IPS DF 4.7 (cell line): ENCODE measurements around the gene GPR151.

Experiments
- DNase-seq: peaks from one replicate; pipeline ENCODE4 v3.0.0-alpha.2; 2013; ENCODE audit warnings: low spot score; ENCODE audit errors: extremely low read depth

The GPR151 gene

GRCh38 chr5:146520731-146521130 is 4.7 kb upstream of the GPR151 start:
- no peak for DNase-seq

GRCh38 chr5:146519554-146519953 is 3.6 kb upstream of the GPR151 start:
- no peak for DNase-seq

DNA sequence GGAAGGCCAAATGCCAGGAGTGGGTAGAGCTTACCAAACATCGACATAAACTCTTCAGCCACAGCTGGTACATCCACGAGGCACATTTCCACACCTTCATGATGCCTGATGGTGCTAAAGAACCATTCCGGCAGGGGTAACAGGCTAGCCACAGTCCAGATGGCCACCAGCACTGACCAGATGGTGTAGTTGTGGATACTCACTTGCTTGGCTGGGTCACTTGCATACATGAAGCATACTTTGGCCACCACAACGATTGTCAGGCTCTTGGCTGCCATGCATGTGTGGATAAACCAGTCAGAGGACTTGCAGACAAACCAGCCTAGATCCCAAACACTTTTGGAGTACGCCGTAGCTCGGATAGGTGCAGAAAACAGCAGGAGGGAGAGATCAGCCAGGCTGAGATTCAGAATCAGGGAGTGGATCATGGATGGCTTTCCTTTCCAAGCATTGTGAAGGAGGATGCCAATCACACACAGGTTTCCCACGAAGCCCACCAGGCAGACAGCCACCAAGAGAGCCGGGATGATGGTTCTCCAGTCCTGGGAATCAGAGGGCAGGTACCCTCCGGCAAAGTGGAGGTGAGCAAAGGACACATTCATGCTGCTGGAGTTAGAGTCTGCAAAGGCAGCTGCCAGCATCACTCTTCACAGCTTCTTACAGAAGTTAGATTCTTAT is 378 bp downstream of the GPR151 start:
- no peak for DNase-seq

- no peak for DNase-seq
These were observed 1.4 kb downstream of the GPR151 start for GRCh38 chr5:146514575-146514974.

DNA sequence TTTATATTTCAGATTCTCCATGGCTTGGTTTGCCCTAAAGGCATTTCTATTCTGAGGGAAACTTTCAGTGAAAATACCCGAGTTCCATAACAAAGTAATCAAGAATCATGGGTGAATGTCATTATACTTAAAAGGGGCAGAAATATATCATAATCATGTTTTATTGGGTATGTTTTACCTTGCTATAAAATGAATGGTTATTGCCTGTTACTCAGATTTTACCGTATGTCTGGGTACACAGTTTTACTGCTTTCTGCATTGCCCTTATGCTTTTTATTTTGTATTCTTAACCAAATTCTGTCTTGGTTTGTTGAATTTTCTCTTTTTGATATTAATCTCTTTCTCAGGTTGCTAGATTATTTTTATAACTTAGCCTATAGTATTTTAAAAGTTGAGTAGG is 2.5 kb downstream of the GPR151 start:
- DNase-seq = no peak

DNA sequence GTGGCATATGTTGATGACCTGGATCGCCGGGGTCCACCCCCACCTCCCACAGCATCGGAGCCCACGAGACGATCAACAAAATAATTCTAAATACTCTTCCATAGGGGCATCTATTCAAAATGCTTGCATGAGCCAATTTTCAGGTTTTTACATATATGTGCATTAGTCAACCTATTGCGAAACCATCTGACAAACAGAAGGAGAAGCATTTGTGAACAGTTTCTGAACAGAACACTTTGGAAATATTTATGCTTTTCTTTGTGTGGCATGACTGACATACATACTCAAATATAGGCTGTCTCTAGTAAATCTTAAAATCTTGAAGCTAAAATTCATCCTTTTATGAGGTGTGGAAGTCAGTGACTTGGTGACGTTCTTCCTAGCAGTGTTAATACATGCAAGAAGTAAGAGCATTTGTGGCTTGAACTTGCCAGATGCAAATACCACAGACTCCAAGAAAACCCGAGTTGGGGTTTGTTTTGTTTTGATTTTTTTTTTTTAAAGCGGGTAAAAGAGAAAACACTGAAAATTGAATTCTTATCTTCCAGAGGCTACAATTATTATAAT is 5.3 kb downstream of the GPR151 start:
- no peak for DNase-seq

DNA sequence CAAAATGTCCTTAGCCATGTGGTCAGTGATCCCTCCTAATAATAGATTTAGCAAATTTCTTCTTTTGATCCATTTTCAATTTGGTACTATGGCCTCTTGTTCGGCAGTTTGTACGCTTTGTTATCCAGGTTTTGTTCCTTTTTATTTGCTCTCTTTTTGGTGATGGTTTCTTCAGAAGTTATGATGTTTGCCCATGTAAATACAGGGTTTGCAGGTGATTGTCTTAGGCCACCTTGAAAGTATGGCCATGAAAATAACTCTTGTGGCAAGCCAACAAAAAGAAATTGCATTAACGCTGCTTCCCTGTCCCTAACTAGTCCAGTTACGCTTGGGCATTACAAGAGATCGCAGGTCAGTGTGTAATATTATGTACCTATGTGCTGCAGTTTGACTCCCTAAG is 8.6 kb downstream of the GPR151 start:
- no peak for DNase-seq

- no peak for DNase-seq
These were observed 16.3 kb downstream of the GPR151 start for GRCh38 chr5:146499680-146500079.

DNA sequence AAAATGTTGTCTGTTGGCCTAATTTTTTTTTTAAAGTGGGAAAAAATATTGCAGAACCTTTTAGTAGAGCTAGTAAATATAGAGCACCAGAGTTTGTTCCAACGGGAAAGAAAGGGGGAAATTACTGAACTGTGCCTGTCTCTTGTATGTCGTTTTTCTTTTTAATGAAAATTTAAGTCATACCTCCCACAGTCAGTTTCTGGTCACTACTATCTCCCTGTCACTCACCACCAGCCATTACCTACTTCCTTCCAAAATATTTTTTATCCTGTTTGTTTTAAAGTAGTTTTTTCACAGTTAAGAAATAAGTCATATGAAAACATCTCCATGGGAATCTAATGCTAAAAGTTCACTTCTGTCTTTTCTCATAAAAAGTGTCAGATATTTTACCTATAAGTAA is 21.3 kb downstream of the GPR151 start:
- no peak for DNase-seq

GRCh38 chr5:146490089-146490843 is 25.7 kb downstream of the GPR151 start:
- DNase-seq = no peak

- DNase-seq = no peak
These were observed 31.1 kb downstream of the GPR151 start for GRCh38 chr5:146484714-146485391.

DNA sequence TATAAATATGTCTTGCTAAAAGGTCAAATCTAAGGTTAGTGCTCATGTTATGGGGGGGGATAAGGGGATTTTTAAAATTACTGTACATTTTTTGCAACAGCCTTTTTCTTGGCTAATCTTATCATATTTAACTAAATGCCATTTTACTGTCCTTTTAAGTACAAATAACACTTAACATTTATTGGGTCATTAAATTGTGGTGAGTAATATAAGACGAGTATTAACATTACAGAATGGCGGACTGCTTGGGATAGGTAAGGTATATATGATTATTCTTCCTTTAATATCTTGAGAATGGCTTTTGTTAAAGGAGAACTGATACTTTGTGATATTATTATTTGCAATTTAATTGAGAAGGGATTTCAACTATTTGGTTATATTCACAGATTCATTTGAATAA is 33.2 kb downstream of the GPR151 start:
- DNase-seq = no peak

DNA sequence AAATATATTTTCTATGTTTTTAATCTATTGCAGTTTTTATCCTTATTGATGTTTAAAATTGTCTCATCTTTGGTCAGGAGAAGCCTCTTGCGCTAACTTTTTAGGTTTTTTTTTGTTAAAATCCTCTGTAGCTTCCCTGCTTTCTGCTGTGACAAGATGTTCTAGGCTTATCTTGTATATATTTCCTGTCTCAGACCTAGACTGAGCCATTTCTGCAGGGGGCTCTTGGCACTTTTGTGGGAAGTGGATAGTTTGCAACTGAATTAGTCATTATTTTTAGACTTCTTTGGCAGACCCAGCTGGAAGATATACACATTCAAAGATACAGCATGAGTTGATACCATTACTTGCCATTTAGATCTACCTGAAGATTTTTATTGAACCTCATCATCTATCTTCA is 40.1 kb downstream of the GPR151 start:
- DNase-seq = no peak

DNA sequence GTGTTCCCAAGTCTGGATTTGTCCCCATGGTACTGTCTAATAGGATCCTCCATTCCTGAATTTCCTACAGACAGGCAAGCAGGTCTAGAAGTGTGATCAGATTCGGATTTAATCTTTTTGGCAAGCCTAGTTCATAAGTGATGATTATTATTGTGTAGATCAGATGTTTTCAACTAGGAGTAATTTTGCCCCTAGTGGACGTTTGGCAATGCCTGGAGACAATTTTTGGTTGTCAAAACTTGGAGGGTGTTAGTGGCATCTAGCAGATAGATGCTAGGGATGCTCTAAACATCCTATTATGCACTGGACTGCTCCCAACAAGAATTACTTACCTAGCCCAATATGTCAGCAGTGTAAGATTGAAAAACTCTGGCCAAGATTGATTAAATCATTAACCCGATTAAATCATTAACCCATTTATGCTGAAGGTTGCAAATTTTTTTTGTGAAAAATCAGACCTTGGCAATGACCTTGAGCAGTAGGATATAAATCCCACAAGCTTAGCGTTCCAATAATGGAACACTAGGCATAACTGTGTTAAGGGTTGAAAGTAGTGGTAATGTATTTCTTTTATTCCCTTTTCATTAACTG is 40.7 kb downstream of the GPR151 start:
- no peak for DNase-seq

- DNase-seq = no peak
These were observed 41.9 kb downstream of the GPR151 start for GRCh38 chr5:146474065-146474464.

DNA sequence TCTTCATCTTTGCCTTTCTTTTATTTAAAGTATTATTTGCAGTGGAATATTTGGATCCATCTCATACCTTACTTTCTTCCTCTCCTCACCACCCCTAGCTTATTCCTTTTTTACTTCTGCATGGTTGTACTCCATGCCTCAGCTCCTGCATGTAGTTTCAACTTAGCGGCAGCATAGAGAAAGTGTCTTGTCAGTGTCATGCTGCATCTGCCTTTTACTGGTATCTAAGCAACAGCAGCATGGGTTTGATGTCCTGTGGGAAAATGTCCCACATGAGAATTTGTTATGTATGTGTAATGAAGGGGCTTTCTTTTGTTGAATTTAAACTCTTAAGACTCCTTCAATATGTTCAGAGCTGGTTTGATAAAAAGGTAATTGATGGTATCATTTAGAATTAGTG is 48.2 kb downstream of the GPR151 start:
- no peak for DNase-seq

DNA sequence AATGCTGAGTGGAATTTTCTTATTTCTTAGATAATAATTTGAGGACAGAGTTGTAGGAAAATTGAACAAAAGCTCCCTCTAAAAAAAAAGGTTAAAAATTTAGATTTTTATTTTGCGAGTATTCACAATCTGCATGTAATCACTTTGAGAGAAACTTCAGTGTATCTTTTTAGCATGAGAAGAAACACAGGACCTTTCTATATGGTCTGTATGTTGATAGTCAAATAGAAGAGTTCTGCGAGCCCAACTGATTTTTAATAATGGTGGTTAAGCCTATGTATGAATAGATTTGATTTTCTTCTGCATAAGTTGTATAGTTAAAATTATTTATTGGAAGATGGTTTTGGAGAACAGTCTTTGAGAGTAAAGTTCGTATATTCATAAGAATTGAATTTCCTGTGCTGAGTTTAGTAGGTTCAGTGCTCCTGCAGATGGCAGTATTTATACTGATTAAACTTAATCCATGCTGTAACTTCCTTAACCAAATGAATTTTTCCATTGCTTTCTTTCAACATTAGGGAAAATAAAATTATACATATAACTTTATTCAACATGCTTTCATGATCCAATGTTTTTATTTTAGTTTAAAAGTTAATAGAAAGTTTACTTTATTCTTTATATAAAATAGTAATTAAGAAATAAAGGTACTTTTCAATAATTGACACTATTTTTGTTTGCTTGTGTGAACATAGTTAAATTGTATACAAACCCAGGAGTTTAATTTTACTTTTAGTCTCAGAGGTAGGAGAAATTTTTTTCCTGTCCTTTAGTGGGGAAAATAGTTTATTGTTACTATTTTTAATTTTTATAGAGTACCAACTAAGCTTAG is 49.3 kb downstream of the GPR151 start:
- no peak for DNase-seq

- DNase-seq = no peak
These were observed 52.5 kb downstream of the GPR151 start for GRCh38 chr5:146463446-146463845.
